Mesenchymal stem cell (in vitro differentiated cells and primary cell): ENCODE measurements around the gene LPCAT2.
A peak's percentile ranks its signal among the peaks of the same experiment; 100 is the strongest.

Experiments used
- DNase-seq: peaks from one replicate; pipeline ENCODE4 v3.0.0-alpha.2; 2013
- H2AFZ ChIP-seq: one replicate; pipeline ENCODE4 v1.6.1; 2013; ENCODE audit warnings: low read depth, mild to moderate bottlenecking, control low read depth, inconsistent platforms, low read length, moderate library complexity
- H2AK5ac ChIP-seq: 2 replicates; pipeline ENCODE4 v1.6.1; 2013; ENCODE audit warnings: low read length, moderate library complexity, mild to moderate bottlenecking, inconsistent platforms; ENCODE audit not compliant: severe bottlenecking
- H2BK120ac ChIP-seq: one replicate; pipeline ENCODE4 v1.6.1; 2013; ENCODE audit warnings: low read depth, mild to moderate bottlenecking, inconsistent platforms, low read length, moderate library complexity
- H2BK12ac ChIP-seq, 2 experiments: one replicate each; pipeline ENCODE4 v1.6.1; 2013; ENCODE audit warnings: inconsistent platforms in 2 of 2, low read length in 2 of 2, mild to moderate bottlenecking in 2 of 2, moderate library complexity in 2 of 2, control low read depth in 1 of 2
- H2BK15ac ChIP-seq: one replicate; pipeline ENCODE4 v1.6.1; 2013; ENCODE audit warnings: mild to moderate bottlenecking, low read depth, inconsistent platforms; ENCODE audit not compliant: poor library complexity, severe bottlenecking
- H2BK5ac ChIP-seq: 2 replicates; pipeline ENCODE4 v1.6.1; 2013; ENCODE audit warnings: low read depth, mild to moderate bottlenecking, low read length, control low read depth, inconsistent platforms; ENCODE audit not compliant: poor library complexity, severe bottlenecking
- H3K14ac ChIP-seq, 2 experiments: one replicate each; pipeline ENCODE4 v1.6.1; 2013; ENCODE audit warnings: inconsistent platforms in 2 of 2, low read length in 2 of 2, control low read depth in 1 of 2, mild to moderate bottlenecking in 1 of 2, moderate library complexity in 1 of 2
- H3K18ac ChIP-seq, 2 experiments: one replicate each; pipeline ENCODE4 v1.6.1; 2013; ENCODE audit warnings: inconsistent platforms in 2 of 2, low read length in 2 of 2, control low read depth in 1 of 2, low read depth in 1 of 2, mild to moderate bottlenecking in 1 of 2
- H3K23ac ChIP-seq, 2 experiments: one replicate each; pipeline ENCODE4 v1.6.1; 2013; ENCODE audit warnings: inconsistent platforms in 2 of 2, low read length in 2 of 2, mild to moderate bottlenecking in 2 of 2, moderate library complexity in 2 of 2, control low read depth in 1 of 2
- H3K27ac ChIP-seq: 2 replicates; pipeline ENCODE4 v1.5.1; 2013; ENCODE audit warnings: mild to moderate bottlenecking, moderate library complexity, low read length, control low read depth, inconsistent platforms; ENCODE audit not compliant: poor library complexity, severe bottlenecking
- H3K27me3 ChIP-seq, 2 experiments: 2 replicates each; pipeline versions ENCODE4 v1.6.1 to v1.7.0; 2013; ENCODE audit warnings: low read length in 2 of 2, mild to moderate bottlenecking in 2 of 2, moderate library complexity in 2 of 2, control low read depth in 1 of 2, inconsistent platforms in 1 of 2; ENCODE audit not compliant: control insufficient read depth in 1 of 2, insufficient read depth in 1 of 2
- H3K36me3 ChIP-seq, 2 experiments: 2 replicates each; pipeline versions ENCODE4 v1.6.1 to v1.7.0; 2013; ENCODE audit warnings: low read length in 2 of 2, control low read depth in 1 of 2, inconsistent platforms in 1 of 2, low read depth in 1 of 2, mild to moderate bottlenecking in 1 of 2; ENCODE audit not compliant: insufficient read depth in 2 of 2, control insufficient read depth in 1 of 2
- H3K4ac ChIP-seq, 2 experiments: one replicate each; pipeline ENCODE4 v1.6.1; 2013; ENCODE audit warnings: inconsistent platforms in 2 of 2, low read length in 2 of 2, mild to moderate bottlenecking in 2 of 2, moderate library complexity in 2 of 2, control low read depth in 1 of 2, low read depth in 1 of 2
- H3K4me1 ChIP-seq: 2 replicates; pipeline ENCODE4 v1.6.1; 2013; ENCODE audit warnings: low read depth, low read length, control low read depth; ENCODE audit not compliant: control insufficient read depth, insufficient read depth
- H3K4me2 ChIP-seq: 2 replicates; pipeline ENCODE4 v1.6.1; 2013; ENCODE audit warnings: low read length, mild to moderate bottlenecking, inconsistent platforms; ENCODE audit not compliant: poor library complexity, severe bottlenecking
- H3K4me3 ChIP-seq, 2 experiments: 2 replicates each; pipeline versions ENCODE4 v1.5.1 to v1.7.0; 2013; ENCODE audit warnings: low read length in 2 of 2, mild to moderate bottlenecking in 2 of 2, control low read depth in 1 of 2, low read depth in 1 of 2; ENCODE audit not compliant: insufficient read depth in 1 of 2
- H3K79me1 ChIP-seq: replicated peaks from 2 replicates; pipeline ENCODE4 v1.6.1; 2013; ENCODE audit warnings: mild to moderate bottlenecking, control low read depth, low read length, inconsistent platforms; ENCODE audit not compliant: poor library complexity, severe bottlenecking
- H3K9ac ChIP-seq: 2 replicates; pipeline ENCODE4 v1.7.0; 2013; ENCODE audit warnings: mild to moderate bottlenecking, low read length, moderate library complexity
- H3K9me3 ChIP-seq: 2 replicates; pipeline ENCODE4 v1.7.0; 2013; ENCODE audit warnings: mild to moderate bottlenecking, low read length; ENCODE audit not compliant: control insufficient read depth
- H4K8ac ChIP-seq: one replicate; pipeline ENCODE4 v1.6.1; 2013; ENCODE audit warnings: inconsistent platforms, mild to moderate bottlenecking, low read length, moderate library complexity
- H4K91ac ChIP-seq: one replicate; pipeline ENCODE4 v1.6.1; 2013; ENCODE audit warnings: mild to moderate bottlenecking, low read length, inconsistent platforms
- WGBS: methylation state at CpG from one replicate; pipeline ENCODE4 v1.1.7; 2013; ENCODE audit warnings: mixed read lengths; 5-methylcytosine and 5-hydroxymethylcytosine counted together

Gene LPCAT2

GRCh38 chr16:55510185-55510805, 1.4 kb downstream of the LPCAT2 start:
- Histone ChIP-seq H3K36me3 (peaks cover 20 to 86% of the 10 kb centered on the region in 2 experiments), H3K27ac (no peak overlapping the region), H2AFZ (no peak overlapping the region), H2BK12ac (no peak overlapping the region), H3K4me3 (peak overlapping the region in 1 of 2 experiments; percentile 70), H3K4me2 (no peak overlapping the region), H3K18ac (no peak overlapping the region), H2BK5ac (no peak overlapping the region), H3K23ac (no peak overlapping the region), H3K9ac (peak overlapping the region; percentile 66), H2BK15ac (no peak overlapping the region), H2BK120ac (no peak overlapping the region), H3K9me3 (peaks cover 9% of the 10 kb centered on the region), H3K4ac (no peak overlapping the region), H3K4me1 (peaks cover 8% of the 10 kb centered on the region), H3K79me1 (no peaks in the 10 kb centered on the region), H2AK5ac (no peak overlapping the region), H4K91ac (no peak overlapping the region), H3K14ac (no peak overlapping the region), H3K27me3 (no peaks in the 10 kb centered on the region), H4K8ac (no peak overlapping the region)
- 63% methylated on average over 1 of the region's 4 CpGs for WGBS
- DNase-seq = no peak

- no peak overlapping the region for H3K18ac ChIP-seq
These were observed 4.1 kb downstream of the LPCAT2 start for GRCh38 chr16:55512941-55513340.

GRCh38 chr16:55513616-55514015, 4.7 kb downstream of the LPCAT2 start:
- Histone ChIP-seq H2BK15ac (no peak overlapping the region), H3K23ac (no peak overlapping the region), H2AK5ac (no peak overlapping the region), H3K4me2 (no peak overlapping the region), H3K79me1 (no peaks in the 10 kb centered on the region), H4K91ac (no peak overlapping the region), H2BK12ac (no peak overlapping the region), H2BK120ac (no peak overlapping the region), H3K18ac (no peak overlapping the region), H3K4me3 (no peak overlapping the region), H3K14ac (no peak overlapping the region), H3K4me1 (peaks cover 8% of the 10 kb centered on the region), H4K8ac (no peak overlapping the region), H3K9me3 (peaks cover 9% of the 10 kb centered on the region), H2AFZ (no peak overlapping the region), H3K27ac (no peak overlapping the region), H2BK5ac (no peak overlapping the region), H3K27me3 (no peaks in the 10 kb centered on the region), H3K36me3 (peaks cover 2 to 53% of the 10 kb centered on the region in 2 experiments), H3K9ac (no peak overlapping the region), H3K4ac (no peak overlapping the region)
- no peak for DNase-seq
- 92% methylated on average over 2 of the region's 5 CpGs for WGBS

More at GRCh38 chr16:55512941-55513340, 4.1 kb downstream of the LPCAT2 start:
- H3K4ac ChIP-seq = no peak overlapping the region
- no peak overlapping the region for H2AK5ac ChIP-seq
- no peak overlapping the region for H4K8ac ChIP-seq
- no peak overlapping the region for H2BK5ac ChIP-seq
- peaks cover 2 to 60% of the 10 kb centered on the region in 2 experiments for H3K36me3 ChIP-seq
- H3K4me3 ChIP-seq = no peak overlapping the region
- no peak overlapping the region for H4K91ac ChIP-seq
- H3K79me1 ChIP-seq = no peaks in the 10 kb centered on the region
- DNase-seq = no peak
- no peak overlapping the region for H3K4me2 ChIP-seq
- H2BK15ac ChIP-seq = no peak overlapping the region
- peaks cover 9% of the 10 kb centered on the region for H3K9me3 ChIP-seq
- peaks cover 8% of the 10 kb centered on the region for H3K4me1 ChIP-seq
- H2AFZ ChIP-seq = no peak overlapping the region
- H3K27me3 ChIP-seq = no peaks in the 10 kb centered on the region
- H3K27ac ChIP-seq = no peak overlapping the region
- WGBS = 98% methylated on average over 1 of the region's 1 CpG
- no peak overlapping the region for H3K23ac ChIP-seq
- no peak overlapping the region for H3K9ac ChIP-seq
- no peak overlapping the region for H2BK120ac ChIP-seq
- no peak overlapping the region for H2BK12ac ChIP-seq
- no peak overlapping the region for H3K14ac ChIP-seq

GRCh38 chr16:55515111-55515510, 6.2 kb downstream of the LPCAT2 start:
- H3K27me3 ChIP-seq = no peaks in the 10 kb centered on the region
- H3K79me1 ChIP-seq = no peaks in the 10 kb centered on the region
- H3K4ac ChIP-seq = no peak overlapping the region
- H3K4me3 ChIP-seq = no peak overlapping the region
- no peak overlapping the region for H4K91ac ChIP-seq
- no peak overlapping the region for H2AFZ ChIP-seq
- peaks cover 9% of the 10 kb centered on the region for H3K9me3 ChIP-seq
- H3K4me2 ChIP-seq = no peak overlapping the region
- no CpG with 5 or more reads among the region's 1 CpG for WGBS
- peak; percentile 42 for DNase-seq
- H3K14ac ChIP-seq = no peak overlapping the region
- no peak overlapping the region for H4K8ac ChIP-seq
- H2BK15ac ChIP-seq = no peak overlapping the region
- no peak overlapping the region for H2BK120ac ChIP-seq
- no peaks in the 10 kb centered on the region for H3K4me1 ChIP-seq
- H3K27ac ChIP-seq = no peak overlapping the region
- H3K9ac ChIP-seq = no peak overlapping the region
- no peak overlapping the region for H3K18ac ChIP-seq
- H2BK5ac ChIP-seq = no peak overlapping the region
- H3K36me3 ChIP-seq = peaks cover 0 to 46% of the 10 kb centered on the region in 2 experiments
- H2BK12ac ChIP-seq = no peak overlapping the region
- no peak overlapping the region for H3K23ac ChIP-seq
- no peak overlapping the region for H2AK5ac ChIP-seq
